ENCODE data around the gene UGT2A3. TPM values are rescaled to one million over a fixed set of nuclear protein-coding genes. Genes with fewer than 3 reads are reported as not detected.

UGT2A3 gene
- total RNA-seq, 1 experiment from 2014 or later, result not detected

DNA sequence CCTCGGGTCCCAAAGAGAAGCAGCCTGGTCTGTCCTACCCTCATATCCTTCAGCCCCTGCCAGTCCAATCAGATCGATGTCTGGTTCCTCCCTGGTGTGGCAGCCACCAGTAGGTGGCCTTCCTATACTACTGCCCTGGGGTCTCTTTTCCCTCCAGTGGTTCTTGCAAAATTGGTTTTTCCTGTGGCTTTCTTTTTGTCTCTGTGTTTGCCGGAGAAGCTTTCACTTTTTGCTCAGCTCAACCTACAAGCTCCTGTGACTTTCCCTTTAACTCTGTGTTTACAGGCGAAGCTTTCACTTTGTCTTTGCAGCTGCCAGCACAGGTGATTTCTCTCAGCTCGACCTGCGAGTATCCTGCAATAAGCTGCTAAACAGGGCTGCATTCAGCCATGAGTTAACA is 46.8 kb downstream of the UGT2A3 start:
- Mint-ChIP-seq H3K27me3 (ENCODE audit: insufficient read depth, unreplicated experiment) (no peaks in the 10 kb centered on the region), H3K27ac (ENCODE audit: low read depth, unreplicated experiment) (no peak overlapping the region), H3K4me3 (ENCODE audit: unreplicated experiment) (peak overlapping the region; percentile 9), H3K4me1 (ENCODE audit: insufficient read depth, unreplicated experiment) (peaks cover 16% of the 10 kb centered on the region), H3K36me3 (ENCODE audit: insufficient read depth, unreplicated experiment) (no peaks in the 10 kb centered on the region), H3K9me3 (ENCODE audit: unreplicated experiment) (no peaks in the 10 kb centered on the region)
- intact Hi-C loops (cut with micrococcal nuclease), result no loop called here
- CTCF ChIA-PET, result interaction anchor here (0.6 to 1.1 kb wide), 3 partner anchors 117 to 285 kb away, joined by 3 read pairs; no protein-coding TSS in a partner anchor
- TF ChIP-seq, protein P1, sequence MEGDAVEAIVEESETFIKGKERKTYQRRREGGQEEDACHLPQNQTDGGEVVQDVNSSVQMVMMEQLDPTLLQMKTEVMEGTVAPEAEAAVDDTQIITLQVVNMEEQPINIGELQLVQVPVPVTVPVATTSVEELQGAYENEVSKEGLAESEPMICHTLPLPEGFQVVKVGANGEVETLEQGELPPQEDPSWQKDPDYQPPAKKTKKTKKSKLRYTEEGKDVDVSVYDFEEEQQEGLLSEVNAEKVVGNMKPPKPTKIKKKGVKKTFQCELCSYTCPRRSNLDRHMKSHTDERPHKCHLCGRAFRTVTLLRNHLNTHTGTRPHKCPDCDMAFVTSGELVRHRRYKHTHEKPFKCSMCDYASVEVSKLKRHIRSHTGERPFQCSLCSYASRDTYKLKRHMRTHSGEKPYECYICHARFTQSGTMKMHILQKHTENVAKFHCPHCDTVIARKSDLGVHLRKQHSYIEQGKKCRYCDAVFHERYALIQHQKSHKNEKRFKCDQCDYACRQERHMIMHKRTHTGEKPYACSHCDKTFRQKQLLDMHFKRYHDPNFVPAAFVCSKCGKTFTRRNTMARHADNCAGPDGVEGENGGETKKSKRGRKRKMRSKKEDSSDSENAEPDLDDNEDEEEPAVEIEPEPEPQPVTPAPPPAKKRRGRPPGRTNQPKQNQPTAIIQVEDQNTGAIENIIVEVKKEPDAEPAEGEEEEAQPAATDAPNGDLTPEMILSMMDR (IDR thresholded peaks at IDR 0.05; ENCODE audit: unreplicated experiment), result no peak
- DNase-seq (ENCODE audit: unreplicated experiment), result no peak
- no TSS peak for BruUV-seq (replicated peaks)
- POLR2A ChIA-PET, result interaction anchor here (0.6 kb wide), 1 partner anchor 32 kb away, joined by 6 read pairs; no protein-coding TSS in a partner anchor

- H3K27ac Mint-ChIP-seq (ENCODE audit: low read depth, unreplicated experiment), result no peak overlapping the region
- ChIA-PET POLR2A (no interaction called here), CTCF (no interaction called here)
- no peaks in the 10 kb centered on the region for H3K4me1 Mint-ChIP-seq (ENCODE audit: insufficient read depth, unreplicated experiment)
- no peak for DNase-seq (ENCODE audit: unreplicated experiment)
- H3K4me3 Mint-ChIP-seq (ENCODE audit: unreplicated experiment), result no peak overlapping the region
- H3K9me3 Mint-ChIP-seq (ENCODE audit: unreplicated experiment), result no peaks in the 10 kb centered on the region
- intact Hi-C loops (cut with micrococcal nuclease), result no loop called here
- peaks cover 7% of the 10 kb centered on the region for H3K36me3 Mint-ChIP-seq (ENCODE audit: insufficient read depth, unreplicated experiment)
- no TSS peak for BruUV-seq (replicated peaks)
- TF ChIP-seq, protein P1 (IDR thresholded peaks at IDR 0.05; ENCODE audit: unreplicated experiment), result no peak
- H3K27me3 Mint-ChIP-seq (ENCODE audit: insufficient read depth, unreplicated experiment), result no peaks in the 10 kb centered on the region
Measured at GRCh38 chr4:68896749-68897148, 54.9 kb downstream of the UGT2A3 start.

DNA sequence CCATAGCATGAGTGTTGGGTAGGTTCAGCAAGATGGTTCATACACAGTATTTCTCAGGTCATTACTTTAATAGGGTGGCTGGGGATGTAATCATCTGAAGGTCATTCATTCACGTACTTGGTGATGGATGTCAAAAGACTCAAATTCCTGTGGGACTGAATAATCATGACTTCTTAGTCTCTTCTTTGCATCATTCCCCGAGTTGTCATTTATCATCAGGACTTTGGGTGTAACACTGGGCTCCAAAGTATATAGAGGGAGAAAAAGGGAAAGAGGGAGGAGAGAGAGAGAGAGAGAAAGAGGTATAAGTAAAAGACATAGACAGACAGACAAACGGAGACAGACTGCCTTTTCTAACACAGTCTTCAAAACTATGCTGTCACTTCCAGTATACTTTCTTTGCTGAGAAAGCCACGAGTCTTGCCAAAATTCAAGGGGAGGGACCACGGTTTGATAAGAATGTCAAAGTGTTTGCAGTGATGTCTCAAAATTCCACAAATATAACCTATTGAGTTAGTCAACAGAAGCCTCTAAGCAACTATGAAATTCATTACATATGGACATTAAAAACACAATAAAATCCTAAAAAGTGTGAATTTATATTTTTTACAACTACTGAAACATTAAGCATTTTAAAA is 55.9 kb downstream of the UGT2A3 start:
- Mint-ChIP-seq H3K27ac (ENCODE audit: low read depth, unreplicated experiment) (no peak overlapping the region), H3K27me3 (ENCODE audit: insufficient read depth, unreplicated experiment) (no peaks in the 10 kb centered on the region), H3K4me1 (ENCODE audit: insufficient read depth, unreplicated experiment) (no peaks in the 10 kb centered on the region), H3K36me3 (ENCODE audit: insufficient read depth, unreplicated experiment) (peaks cover 7% of the 10 kb centered on the region), H3K9me3 (ENCODE audit: unreplicated experiment) (no peaks in the 10 kb centered on the region), H3K4me3 (ENCODE audit: unreplicated experiment) (no peak overlapping the region)
- intact Hi-C loops (cut with micrococcal nuclease), result no loop called here
- TF ChIP-seq, protein P1 (IDR thresholded peaks at IDR 0.05; ENCODE audit: unreplicated experiment), result no peak
- no TSS peak for BruUV-seq (replicated peaks)
- DNase-seq (ENCODE audit: unreplicated experiment), result no peak
- ChIA-PET CTCF (no interaction called here), POLR2A (no interaction called here)

- Mint-ChIP-seq H3K27ac (ENCODE audit: low read depth, unreplicated experiment) (no peak overlapping the region), H3K36me3 (ENCODE audit: insufficient read depth, unreplicated experiment) (peaks cover 7% of the 10 kb centered on the region), H3K9me3 (ENCODE audit: unreplicated experiment) (no peaks in the 10 kb centered on the region), H3K4me1 (ENCODE audit: insufficient read depth, unreplicated experiment) (no peaks in the 10 kb centered on the region), H3K27me3 (ENCODE audit: insufficient read depth, unreplicated experiment) (no peaks in the 10 kb centered on the region), H3K4me3 (ENCODE audit: unreplicated experiment) (no peak overlapping the region)
- TF ChIP-seq, protein P1 (IDR thresholded peaks at IDR 0.05; ENCODE audit: unreplicated experiment), result no peak
- intact Hi-C loops (cut with micrococcal nuclease), result no loop called here
- no TSS peak for BruUV-seq (replicated peaks)
- CTCF ChIA-PET, result no interaction called here
- POLR2A ChIA-PET, result no interaction called here
- no peak for DNase-seq (ENCODE audit: unreplicated experiment)
Measured at GRCh38 chr4:68892861-68893260, 58.7 kb downstream of the UGT2A3 start.
